NCI-H1694 treated with DMSO at 0.1 percent for 48 hours (cell line): ENCODE results near the gene JAZF1.

Source experiments
- DNase-seq: peaks from one replicate; lab custom pipeline; 2025; lab: John Stamatoyannopoulos, UW

The JAZF1 gene

DNA sequence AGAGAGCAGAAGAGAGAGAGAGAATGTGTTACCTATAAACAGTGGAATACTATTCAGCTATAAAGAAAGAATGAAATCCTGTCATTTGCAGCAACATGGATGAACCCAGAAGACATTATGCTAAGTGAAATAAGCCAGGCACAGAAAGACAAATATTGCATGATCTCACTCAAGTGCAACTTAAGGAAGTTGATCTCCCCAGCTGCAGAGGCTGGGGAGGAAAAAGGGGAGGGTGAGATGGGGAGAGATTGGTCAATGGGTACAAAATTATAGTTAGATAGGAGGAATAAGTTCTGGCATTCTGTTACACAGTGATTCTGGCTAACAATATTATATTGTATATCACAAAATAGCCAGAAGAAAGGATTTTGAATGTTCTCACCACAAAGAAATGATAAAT, 11.2 kb upstream of the JAZF1 start:
- no peak for DNase-seq

DNA sequence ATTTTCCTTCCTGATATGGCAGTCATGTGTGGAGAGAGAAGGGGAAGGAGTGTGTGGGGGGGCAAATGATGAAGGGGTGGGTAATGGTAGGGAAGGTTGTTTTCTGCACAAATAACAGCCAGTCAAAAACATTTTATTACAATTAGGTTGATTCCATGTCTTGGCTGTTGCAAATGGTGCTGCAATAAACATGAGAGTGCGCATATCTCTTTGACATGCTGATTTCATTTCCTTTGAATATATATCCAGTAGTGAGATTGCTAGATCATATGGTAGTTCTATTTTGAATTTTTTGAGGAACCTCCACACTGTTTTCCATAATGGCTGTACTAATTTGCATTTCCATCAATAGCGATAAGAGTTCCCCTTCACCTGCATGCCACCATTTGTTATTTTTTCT, 10.6 kb upstream of the JAZF1 start:
- DNase-seq, result no peak

DNA sequence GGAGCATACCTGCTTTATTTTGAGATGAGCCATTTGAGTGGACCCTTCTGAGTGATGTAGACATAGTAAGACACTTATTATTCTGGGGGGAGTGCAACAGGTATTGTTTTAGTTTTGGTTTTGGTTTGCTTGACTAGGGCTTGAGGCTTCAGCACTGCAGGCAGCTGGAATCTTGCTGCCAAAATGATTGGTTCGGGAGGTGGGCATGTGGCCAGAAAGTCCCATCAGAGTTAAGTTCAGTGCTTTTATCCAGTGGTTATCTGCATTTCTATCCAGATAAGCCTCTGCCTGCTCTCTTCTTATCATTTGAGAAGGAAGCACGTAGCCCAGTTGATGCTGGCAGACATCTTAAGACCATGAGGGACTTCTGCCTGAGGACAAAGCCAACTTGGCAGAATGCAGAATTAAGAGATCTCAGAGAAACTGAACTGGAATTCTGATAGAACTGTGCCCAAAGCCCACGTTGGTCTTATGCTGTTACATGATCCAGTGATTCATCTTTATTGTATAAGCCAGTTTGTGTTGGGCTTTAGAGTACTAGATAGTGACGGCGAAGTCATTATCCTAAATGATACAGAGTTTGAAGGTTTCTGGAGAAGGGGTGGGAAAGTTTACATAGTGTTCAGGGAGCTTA, 9.6 kb upstream of the JAZF1 start:
- no peak for DNase-seq

DNA sequence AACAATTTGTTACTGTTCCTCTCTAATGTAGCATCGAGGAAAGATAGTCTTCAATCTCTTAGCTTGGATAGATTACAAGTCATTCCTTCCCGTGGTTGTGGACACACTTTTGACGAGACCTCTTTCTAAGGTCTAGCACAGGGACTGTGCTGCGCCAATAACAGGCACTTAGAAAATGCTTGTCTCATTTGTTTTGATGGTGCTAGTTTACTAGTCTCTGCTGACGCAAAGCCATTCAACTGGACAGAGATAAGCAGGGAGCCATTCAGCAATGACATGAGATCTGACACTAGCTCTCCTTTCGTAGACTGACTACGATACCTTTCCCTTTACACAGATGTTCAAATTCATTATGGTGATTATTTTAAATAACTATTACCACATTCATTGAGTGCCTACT, 6.4 kb upstream of the JAZF1 start:
- DNase-seq, result no peak

DNA sequence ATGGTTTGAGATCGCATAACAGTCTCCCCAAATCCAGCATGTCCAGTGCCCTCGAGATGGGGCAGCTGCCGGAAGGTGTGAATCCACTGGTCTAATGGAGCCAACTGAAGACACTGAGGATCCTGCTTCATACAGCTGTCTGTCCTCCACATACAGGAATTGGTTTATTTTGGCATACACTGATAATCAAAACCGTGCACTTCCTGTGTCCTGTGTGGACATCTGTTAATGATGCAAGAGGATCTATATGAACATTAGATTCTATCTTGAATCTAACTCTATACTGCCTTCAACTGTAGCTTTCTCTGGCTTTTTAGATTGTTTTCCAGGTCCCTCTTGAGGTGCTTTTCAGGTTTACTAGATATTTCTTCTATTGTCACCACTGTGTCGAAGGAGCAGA, 3.0 kb upstream of the JAZF1 start:
- no peak for DNase-seq

DNA sequence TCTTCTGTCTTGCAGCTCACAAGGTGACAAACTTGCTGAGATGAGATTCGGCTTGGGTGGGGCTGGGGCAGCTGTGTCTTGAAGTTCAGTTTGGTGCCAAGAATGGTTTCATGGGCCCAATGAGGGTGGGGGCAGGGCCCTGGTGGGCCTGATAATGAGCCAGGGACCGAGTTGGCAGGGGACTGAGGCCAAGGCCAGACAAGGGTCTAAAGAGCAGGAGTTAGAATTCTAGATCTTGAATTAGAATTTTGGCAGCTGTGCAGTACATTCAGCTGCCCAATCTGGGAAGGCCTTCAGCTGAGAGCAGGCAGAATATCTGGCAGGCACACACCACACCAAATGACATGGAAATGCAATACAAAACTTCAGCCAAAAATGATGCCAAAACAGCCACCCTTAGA, 1.5 kb upstream of the JAZF1 start:
- no peak for DNase-seq

DNA sequence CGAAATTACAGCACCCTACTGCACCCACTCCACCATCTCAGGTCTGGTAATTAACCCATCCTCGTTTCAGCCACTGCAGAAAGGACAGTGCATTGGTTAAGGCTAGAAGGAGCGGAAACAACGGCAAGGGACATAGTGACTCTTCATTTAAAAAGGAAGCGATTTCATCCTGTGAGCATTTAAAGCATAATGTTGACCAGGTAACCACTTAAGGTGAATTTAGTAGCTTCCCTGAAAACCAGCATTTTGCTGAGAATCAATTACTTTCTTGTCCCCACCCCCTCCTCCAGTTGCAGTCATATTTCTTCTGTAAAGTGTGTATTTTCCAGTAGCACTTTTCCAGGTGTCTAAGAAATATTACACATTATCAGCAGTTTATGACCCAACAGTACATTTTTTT, 821 bp upstream of the JAZF1 start:
- DNase-seq, result no peak

DNA sequence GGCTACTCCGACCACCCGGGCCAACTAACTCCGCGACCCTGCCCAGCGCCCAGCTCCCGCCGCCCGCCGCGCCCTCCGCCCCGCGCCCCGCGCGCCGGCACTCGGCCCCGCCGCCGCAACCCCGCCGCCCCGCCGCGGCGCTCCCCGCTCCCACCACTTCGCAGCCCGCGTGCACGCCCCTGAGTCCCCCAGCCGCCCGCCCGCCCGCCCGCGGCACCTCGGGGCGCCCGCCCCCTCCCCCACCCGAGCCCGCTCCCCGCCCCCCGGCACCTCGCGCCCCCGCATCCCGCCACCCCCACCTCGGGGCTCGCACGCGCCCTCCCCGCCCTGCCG, 598 bp downstream of the JAZF1 start:
- no peak for DNase-seq

DNA sequence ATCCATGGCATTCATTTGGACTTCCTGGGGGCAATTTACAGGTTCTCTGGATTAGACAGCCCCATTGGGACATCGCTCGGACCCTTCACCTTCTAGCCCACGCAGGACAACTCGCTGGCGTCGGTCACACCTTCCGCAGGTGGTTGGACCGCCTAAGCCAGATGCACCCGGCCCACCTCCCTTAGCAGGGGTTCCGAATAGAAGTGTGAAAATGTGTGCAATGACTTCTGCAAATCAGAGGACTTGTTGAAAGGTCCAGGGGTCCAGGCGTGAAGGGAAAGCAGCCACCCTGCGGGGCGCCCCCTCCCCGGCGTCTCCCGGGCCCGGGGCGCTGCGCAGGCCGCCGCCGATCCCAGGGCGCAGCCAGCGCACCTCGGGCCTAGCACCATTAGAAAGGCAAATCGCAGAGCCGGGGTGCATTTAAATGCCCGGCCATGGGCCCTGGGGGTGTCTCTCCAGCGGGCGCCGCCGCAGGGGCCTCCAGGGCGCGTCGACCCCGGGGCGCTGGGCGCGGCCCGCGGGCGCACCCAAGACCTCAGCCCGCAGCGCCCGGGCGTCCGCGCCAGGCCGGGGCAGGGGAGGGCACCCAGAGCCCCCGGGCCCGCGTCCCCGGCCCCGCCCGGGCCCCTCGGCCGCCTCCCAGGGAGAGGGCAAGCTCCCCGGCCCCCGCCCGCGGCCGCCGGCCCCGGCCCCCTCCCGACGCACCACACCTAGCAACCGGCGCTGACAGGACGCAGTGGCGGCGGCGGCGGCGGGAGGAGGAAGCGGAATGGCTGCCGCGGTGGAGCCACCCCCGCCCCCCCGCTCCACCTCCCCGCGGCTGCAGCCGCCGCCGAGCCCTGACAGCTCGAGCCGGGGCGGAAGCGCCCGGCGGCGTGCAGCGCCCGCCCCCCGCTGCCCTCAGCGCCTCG, 1.2 kb downstream of the JAZF1 start:
- DNase-seq, result no peak

DNA sequence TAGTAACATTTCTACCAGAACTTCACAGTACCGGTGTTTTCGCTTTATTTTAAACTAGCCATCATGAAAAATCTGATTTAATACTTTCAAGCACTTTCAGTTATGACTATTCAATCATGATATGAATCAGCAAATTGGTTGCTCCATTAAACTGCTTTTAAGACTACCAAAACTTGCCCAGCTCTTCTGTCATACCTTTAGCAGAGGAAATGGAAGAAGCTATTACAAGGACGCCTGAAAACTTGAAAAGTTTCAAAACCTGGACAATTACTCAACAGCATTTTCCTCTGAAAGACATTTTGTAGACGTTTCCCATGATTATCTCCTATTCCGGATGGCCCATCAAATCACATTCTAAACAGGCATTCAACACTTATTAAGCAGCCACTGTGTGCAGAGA, 2.0 kb downstream of the JAZF1 start:
- no peak for DNase-seq

DNA sequence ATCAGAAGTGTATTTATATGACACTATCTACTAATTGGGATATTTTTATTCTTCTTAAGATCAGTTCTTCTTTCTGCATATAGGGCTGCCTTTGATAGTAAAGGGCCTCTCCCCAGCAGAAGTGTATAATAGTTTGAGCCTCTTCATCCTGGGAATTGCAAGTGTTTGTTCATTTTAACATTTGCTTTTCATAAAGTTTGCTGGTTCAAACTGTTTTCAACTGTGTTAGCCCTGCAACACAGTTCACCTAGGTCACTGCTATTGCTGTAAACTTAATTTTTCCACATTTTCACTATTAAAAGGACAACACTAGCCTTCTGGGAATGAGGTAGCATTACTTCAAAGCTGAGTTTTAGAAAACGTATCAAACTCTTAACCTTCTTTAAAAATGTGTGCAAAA, 2.8 kb downstream of the JAZF1 start:
- DNase-seq, result no peak

DNA sequence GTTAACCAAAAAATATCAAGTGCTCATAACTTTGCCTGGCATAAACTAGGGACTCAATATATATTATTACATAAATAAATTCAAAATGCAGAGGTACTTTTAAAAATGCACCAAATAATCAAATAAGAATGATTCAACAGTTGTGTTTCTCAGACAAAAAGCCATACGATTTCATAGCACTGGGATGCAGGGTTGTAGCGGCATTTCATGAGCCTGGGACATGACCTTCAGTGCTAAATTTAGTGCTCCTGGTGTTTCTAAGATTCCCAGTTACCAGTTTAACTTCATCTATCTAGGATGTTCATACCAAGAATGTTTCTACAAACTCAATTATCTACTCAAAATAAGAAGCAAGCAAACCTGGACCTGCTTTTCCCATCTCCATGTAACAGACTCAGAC, 4.0 kb downstream of the JAZF1 start:
- DNase-seq, result no peak

DNA sequence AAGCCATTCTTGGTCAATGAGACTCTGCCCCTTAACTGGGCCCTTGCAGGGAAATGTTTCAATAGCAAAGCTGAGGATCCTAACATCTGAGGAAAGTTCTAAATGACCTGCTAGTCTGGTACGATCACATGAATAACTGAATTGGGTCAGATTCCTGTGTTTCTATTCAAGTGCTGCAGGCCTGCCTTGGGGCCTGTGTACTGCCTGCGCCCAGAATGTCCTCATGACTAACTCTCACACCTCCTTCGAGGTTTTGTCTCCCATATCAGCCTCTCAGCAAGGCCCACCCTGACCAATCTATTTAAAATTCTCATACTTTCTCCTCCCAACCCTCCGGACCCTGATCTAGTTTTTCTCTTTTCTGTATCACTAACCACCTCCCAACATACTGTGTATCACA, 4.4 kb downstream of the JAZF1 start:
- no peak for DNase-seq

DNA sequence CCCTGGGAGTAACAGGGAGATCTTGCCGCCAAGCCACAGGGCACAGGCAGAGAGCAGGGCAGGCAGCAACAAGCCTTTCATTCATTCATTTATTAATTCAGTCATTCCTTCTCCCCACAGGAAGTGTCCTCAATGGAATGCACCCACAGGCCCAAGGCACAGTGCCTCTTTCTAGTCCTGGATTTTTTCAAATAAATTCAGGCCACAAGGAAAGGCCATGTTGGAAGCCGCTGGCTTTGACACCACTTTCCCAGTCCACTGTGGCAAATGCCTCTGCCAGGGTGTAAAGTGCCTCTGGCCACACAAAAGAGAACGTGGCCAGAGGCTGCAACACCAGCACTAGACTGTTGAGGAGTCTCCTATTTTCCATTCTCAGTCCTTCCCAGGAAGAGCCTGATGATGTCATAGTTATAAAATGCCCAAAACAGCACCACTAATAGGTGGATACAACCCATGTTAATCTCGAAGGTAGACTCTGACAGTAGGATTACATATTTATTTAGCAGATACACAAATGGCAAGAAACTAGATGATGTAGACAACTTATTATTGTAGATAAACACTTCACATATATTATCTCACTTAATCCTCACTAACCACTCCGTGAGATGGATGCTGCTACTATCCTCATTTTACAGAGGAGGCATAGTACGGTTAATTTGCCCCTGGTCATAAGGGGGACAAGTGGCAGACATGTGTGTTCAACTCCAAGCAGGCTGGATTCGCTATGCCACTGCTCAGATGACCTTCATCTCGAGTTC, 5.5 kb downstream of the JAZF1 start:
- DNase-seq, result no peak

DNA sequence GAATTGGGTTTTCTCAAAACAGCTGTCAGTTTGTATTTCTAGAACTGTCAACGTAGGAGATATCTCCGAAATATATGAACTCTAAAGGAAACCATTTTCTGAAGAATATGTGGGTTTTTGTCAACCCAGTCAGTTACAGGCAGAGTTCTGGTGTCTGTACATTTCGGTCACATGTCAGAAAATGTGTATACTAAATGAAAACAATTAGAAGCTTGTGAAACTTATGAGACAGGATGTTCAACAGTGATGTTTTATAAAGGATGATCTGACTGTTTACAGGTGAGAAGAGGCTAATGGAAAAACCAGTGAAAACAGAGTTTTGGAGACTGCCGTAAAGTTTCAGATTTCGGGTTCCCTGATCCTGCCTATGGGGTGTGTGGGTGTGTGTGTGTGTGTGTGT, 6.2 kb downstream of the JAZF1 start:
- no peak for DNase-seq

DNA sequence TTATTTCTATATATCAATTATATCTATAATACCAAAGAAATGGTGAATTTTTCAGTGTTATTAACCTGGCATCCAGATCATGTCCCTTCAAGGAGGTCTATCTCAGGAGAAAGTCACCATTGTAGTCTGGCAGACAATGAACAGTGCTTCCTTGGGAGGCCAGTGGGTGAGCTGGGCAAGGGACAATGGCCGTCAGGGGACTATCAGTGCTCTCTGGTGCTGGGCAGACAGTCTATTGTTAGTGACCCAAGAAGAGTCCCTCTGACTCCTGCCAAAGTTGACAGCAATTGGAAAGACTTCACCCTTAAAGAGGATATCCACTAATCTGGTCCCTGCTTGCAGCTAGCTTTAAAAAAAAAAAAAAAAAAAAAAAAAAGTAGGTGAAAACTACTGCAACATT, 7.1 kb downstream of the JAZF1 start:
- no peak for DNase-seq

DNA sequence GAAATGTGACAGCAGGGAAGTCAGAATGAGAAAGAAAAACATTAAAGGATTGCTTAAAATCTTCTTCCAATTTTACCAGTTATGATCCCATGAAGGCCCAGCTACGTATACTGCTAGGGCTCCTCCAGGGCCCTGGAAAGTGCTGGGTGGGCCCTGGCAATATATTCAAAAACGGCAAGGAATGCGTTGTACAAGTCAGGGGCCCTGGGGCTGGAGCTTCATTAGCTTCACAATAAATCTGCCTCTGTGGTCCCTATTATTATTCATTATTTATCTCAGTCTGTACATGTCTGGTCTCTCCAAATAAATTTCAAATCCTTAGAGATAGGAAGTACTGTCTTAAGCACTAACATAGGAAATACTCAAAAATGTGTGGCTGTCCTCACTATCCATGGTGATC, 7.6 kb downstream of the JAZF1 start:
- no peak for DNase-seq

DNA sequence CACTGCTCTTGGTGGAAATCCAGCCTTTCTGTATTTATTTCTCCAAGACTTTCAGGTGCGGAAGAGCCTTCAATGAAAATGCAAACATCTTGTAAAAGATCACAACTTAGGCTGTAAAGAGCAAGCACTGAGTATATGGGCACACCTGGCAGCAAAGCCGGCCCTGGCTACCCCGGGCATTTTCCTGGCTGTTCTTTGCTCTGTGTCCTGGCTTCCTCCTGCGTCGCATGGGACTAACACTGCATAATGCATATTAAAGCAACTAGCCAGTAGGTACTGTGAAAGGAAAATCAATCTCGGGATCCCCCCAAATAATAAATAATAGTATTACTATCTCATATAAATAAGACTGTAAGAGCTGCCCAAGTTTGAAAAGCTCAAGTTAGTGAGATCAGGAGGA, 9.9 kb downstream of the JAZF1 start:
- DNase-seq, result no peak

DNA sequence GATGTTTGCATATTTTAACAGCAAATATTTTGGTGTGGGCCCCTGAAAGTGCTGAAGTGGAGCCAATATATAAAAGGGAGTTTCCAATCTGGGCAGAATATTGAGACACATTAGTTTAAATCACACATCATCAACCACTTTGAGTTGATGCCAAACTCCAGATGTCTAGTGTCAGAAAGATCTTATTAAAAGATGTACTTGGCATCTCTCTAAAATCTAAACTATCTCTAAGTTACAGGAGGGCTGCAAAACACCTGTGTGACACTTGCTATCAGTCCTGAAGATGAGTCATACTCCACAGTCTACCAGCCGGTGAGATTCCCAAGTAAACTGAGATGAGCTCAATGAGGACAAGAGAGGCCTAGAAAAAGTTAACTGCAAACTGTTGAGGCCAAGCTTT, 11.4 kb downstream of the JAZF1 start:
- no peak for DNase-seq

DNA sequence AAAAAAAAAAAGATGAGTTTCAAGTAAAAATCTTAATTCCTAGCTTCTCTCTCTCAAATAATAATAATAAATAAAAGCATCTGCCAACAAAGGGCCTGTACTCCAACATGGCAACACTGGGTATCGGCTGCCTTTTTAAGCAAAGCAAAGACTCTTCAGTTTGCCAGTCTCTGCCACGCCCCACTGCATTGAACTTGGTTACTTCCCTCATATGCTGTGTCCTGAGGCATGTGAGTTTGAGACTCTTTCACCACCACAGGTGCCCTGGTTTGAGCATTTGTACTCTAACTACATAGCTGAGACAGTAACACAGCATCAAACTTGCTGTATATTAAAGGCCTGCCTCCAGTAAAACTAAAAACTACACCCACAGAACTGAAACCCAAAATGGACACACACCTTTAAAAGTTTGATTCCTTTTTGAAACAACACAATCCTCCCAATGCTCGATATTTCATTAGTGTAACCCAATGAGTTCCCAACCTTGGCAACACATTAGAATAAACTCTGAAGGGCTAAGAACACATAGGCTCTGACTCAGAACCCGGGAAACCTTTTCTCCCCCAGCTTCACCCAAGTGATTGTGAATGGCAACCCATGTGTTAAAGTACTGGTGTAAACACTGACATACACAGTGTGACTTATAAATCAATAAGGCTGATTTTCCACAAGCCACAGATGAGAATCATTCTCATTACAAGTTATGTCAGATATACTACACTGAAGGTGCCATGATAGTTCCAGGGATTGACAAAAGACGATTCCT, 12.0 kb downstream of the JAZF1 start:
- no peak for DNase-seq

DNA sequence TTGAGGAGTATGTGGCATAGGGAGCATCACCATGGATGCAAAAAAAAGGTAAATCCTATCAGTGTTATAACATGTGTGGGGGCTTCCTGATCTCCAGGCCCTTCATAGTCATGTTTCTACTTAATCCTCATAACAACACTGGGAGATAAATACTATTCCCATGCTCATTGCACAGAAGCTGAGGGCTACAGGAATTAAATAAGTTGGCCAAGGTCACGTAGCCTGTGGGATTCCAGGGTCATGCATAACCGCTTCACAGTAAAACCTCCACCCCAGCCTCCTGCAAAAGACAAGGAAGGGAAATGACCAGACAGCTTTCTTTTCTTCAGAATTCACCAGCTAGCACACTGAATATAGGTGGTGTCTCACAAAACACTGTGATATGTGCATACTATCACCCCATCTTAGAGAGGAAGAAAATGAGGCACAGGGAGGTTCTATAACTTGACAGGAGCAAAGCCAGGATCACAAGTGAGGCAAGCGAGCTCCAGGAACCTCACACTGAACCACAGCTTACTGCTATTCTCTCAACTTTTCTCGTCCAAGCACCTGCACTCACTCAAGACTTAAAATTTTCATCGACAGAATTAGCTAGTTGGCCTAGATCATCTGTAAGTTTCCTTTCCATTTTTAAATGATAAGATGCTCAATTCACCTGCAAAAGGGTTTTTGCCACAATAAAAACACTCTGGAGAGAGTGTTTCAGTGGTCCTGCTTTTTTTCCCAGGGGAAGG, 13.4 kb downstream of the JAZF1 start:
- no peak for DNase-seq
